Measurements from ENCODE around the gene GPC5. TPM values are rescaled to one million over a fixed set of nuclear protein-coding genes. Genes with fewer than 3 reads are reported as not detected.

GPC5 gene
- total and polyA plus RNA-seq, 11 donors, result 0.14 to 2.9 (median 0.84) TPM; not detected in 1

GRCh38 chr13:92387245-92387644 is 988.8 kb downstream of the GPC5 start:
- DNase-seq (no peak), ATAC-seq (no peak)
- TF ChIP-seq POLR2A (IDR thresholded peaks at IDR 0.05) (no peak), CTCF (IDR thresholded peaks at IDR 0.05) (no peak)
- no peak overlapping the region for H3K4me3 ChIP-seq
- 75 to 87% (median 83%) methylated on average over 8 of the region's 8 CpGs for WGBS, 4 donors
- H3K27ac ChIP-seq, result no peak overlapping the region
- intact Hi-C loops (cut with DNase I), result no loop called here
- no peaks in the 10 kb centered on the region for H3K4me1 ChIP-seq
- no peaks in the 10 kb centered on the region for H3K27me3 ChIP-seq
- no peaks in the 10 kb centered on the region for H3K9me3 ChIP-seq
- no peaks in the 10 kb centered on the region for H3K36me3 ChIP-seq

- no peak for DNase-seq
- no peak overlapping the region for H3K27ac ChIP-seq
- intact Hi-C loops (cut with DNase I), result no loop called here
- TF ChIP-seq POLR2A (IDR thresholded peaks at IDR 0.05), result no peak
- TF ChIP-seq CTCF (IDR thresholded peaks at IDR 0.05), result no peak
- no peaks in the 10 kb centered on the region for H3K27me3 ChIP-seq
- no peaks in the 10 kb centered on the region for H3K9me3 ChIP-seq
- ATAC-seq, result no peak
- H3K36me3 ChIP-seq, result no peaks in the 10 kb centered on the region
- no peaks in the 10 kb centered on the region for H3K4me1 ChIP-seq
- no peak overlapping the region for H3K4me3 ChIP-seq
- 72 to 81% (median 79%) methylated on average over 4 of the region's 4 CpGs for WGBS, 4 donors
Observed at GRCh38 chr13:92390217-92390616, 991.8 kb downstream of the GPC5 start.

GRCh38 chr13:92403606-92404005 is 1005.2 kb downstream of the GPC5 start:
- no peak overlapping the region for H3K4me3 ChIP-seq
- H3K36me3 ChIP-seq, result no peaks in the 10 kb centered on the region
- no peak for ATAC-seq
- H3K27me3 ChIP-seq, result no peaks in the 10 kb centered on the region
- WGBS, 4 donors, result 80 to 88% (median 84%) methylated on average over 3 of the region's 3 CpGs
- no peak overlapping the region for H3K27ac ChIP-seq
- TF ChIP-seq POLR2A (IDR thresholded peaks at IDR 0.05) (no peak), CTCF (IDR thresholded peaks at IDR 0.05) (no peak)
- no peak for DNase-seq
- intact Hi-C loops (cut with DNase I), result no loop called here
- H3K9me3 ChIP-seq, result no peaks in the 10 kb centered on the region
- H3K4me1 ChIP-seq, result no peaks in the 10 kb centered on the region

GRCh38 chr13:92407858-92408257 is 1009.4 kb downstream of the GPC5 start:
- TF ChIP-seq POLR2A (IDR thresholded peaks at IDR 0.05), result no peak
- TF ChIP-seq CTCF (IDR thresholded peaks at IDR 0.05), result no peak
- Histone ChIP-seq H3K27me3 (no peaks in the 10 kb centered on the region), H3K9me3 (no peaks in the 10 kb centered on the region), H3K4me3 (no peak overlapping the region), H3K27ac (no peak overlapping the region), H3K36me3 (no peaks in the 10 kb centered on the region), H3K4me1 (no peaks in the 10 kb centered on the region)
- ATAC-seq (no peak), DNase-seq (no peak)
- intact Hi-C loops (cut with DNase I), result no loop called here
- WGBS, 4 donors, result 75 to 83% (median 79%) methylated on average over 7 of the region's 7 CpGs
